Coronary artery (tissue), 2 donors: ENCODE measurements around the gene FILIP1.
A peak's percentile ranks its signal among the peaks of the same experiment; 100 is the strongest.

Source experiments
- DNase-seq: peaks from one replicate; pipeline ENCODE4 v3.0.0-alpha.2; 2017; ENCODE audit warnings: low spot score
- H3K27ac ChIP-seq, 2 donors: fragments of 200-600 bp; sonication (generic); one replicate each; pipeline ENCODE4 v1.5.1; 2016 to 2019
- H3K4me3 ChIP-seq: fragments of 200-600 bp; sonication (generic); 2 replicates; pipeline ENCODE4 v1.5.1; 2016; ENCODE audit warnings: mild to moderate bottlenecking, moderate library complexity
- CTCF ChIP-seq: fragments of 200-600 bp; sonication (generic); IDR thresholded peaks from one replicate; pipeline ENCODE4 v1.5.1; 2019; ENCODE audit warnings: antibody characterized with exemption

The FILIP1 gene

GRCh38 chr6:75246386-75246785, 247.2 kb downstream of the FILIP1 start:
- Histone ChIP-seq H3K27ac (no peak overlapping the region), H3K4me3 (no peak overlapping the region)
- no peak for TF ChIP-seq CTCF
- no peak for DNase-seq

GRCh38 chr6:75244063-75244584, 249.5 kb downstream of the FILIP1 start:
- no peak for DNase-seq
- Histone ChIP-seq H3K27ac (peak overlapping the region; percentile 86 to 97), H3K4me3 (peak overlapping the region; percentile 91)
- no peak for TF ChIP-seq CTCF

GRCh38 chr6:75243333-75244062, 250.1 kb downstream of the FILIP1 start, which contains the start of gene COX7A2:
COX7A2 (minus strand) TSS chr6:75243801; CDS start chr6:75243734, 67 bp downstream.
- H3K4me3 ChIP-seq = peak within 1 kb of the TSS; percentile 91
- H3K27ac ChIP-seq = peak within 1 kb of the TSS; percentile 86 to 97
- peak; percentile 92 for DNase-seq
- no peak for TF ChIP-seq CTCF
